HG03442 (cell line): ENCODE results near the gene CAMTA1.

Experiments used
- ATAC-seq: cut with Tn5 transposase; IDR thresholded peaks from one replicate; pipeline ENCODE4 v1.9.1; 2021; ENCODE audit warnings: mild to moderate bottlenecking, moderate library complexity; ENCODE audit not compliant: unreplicated experiment

CAMTA1 gene

GRCh38 chr1:6923012-6923411 lies 137.8 kb downstream of the CAMTA1 start:
- ATAC-seq, result no peak

GRCh38 chr1:6923416-6923815 lies 138.2 kb downstream of the CAMTA1 start:
- no peak for ATAC-seq

GRCh38 chr1:6923955-6924881 lies 139.0 kb downstream of the CAMTA1 start:
- no peak for ATAC-seq

GRCh38 chr1:6924891-6925290 lies 139.6 kb downstream of the CAMTA1 start:
- ATAC-seq, result no peak

GRCh38 chr1:6927626-6928025 lies 142.4 kb downstream of the CAMTA1 start:
- ATAC-seq, result no peak

- no peak for ATAC-seq
Measured at GRCh38 chr1:6928106-6928885, 143.0 kb downstream of the CAMTA1 start.

GRCh38 chr1:6930732-6931300 lies 145.6 kb downstream of the CAMTA1 start:
- no peak for ATAC-seq

- no peak for ATAC-seq
Measured at GRCh38 chr1:6935361-6935883, 150.2 kb downstream of the CAMTA1 start.

- no peak for ATAC-seq
Measured at GRCh38 chr1:6935911-6936690, 150.8 kb downstream of the CAMTA1 start.

- ATAC-seq, result no peak
Measured at GRCh38 chr1:6937048-6937447, 151.8 kb downstream of the CAMTA1 start.

- no peak for ATAC-seq
Measured at GRCh38 chr1:6939363-6939762, 154.1 kb downstream of the CAMTA1 start.

- ATAC-seq, result no peak
Measured at GRCh38 chr1:6941786-6942185, 156.5 kb downstream of the CAMTA1 start.

GRCh38 chr1:6942990-6943389 lies 157.7 kb downstream of the CAMTA1 start:
- ATAC-seq, result no peak

- no peak for ATAC-seq
Measured at GRCh38 chr1:6944434-6944833, 159.2 kb downstream of the CAMTA1 start.

GRCh38 chr1:6947952-6948351 lies 162.7 kb downstream of the CAMTA1 start:
- ATAC-seq, result no peak

- ATAC-seq, result no peak
Measured at GRCh38 chr1:6948416-6948815, 163.2 kb downstream of the CAMTA1 start.

- ATAC-seq, result no peak
Measured at GRCh38 chr1:6948861-6949260, 163.6 kb downstream of the CAMTA1 start.

- ATAC-seq, result no peak
Measured at GRCh38 chr1:6950001-6950765, 164.9 kb downstream of the CAMTA1 start.

GRCh38 chr1:6951536-6951935 lies 166.3 kb downstream of the CAMTA1 start:
- no peak for ATAC-seq

- no peak for ATAC-seq
Measured at GRCh38 chr1:6953216-6953615, 168.0 kb downstream of the CAMTA1 start.
